HepG2 (cell line): Measurements from ENCODE around the gene FHL3. TPM values are rescaled to one million over a fixed set of nuclear protein-coding genes. Genes with fewer than 3 reads are reported as not detected.

Experiments used
- ATAC-seq: fragments of 200-7000 bp; cut with Tn5 transposase; 3 replicates; pipeline ENCODE4 v1.9.1; 2020; ENCODE audit warnings: mild to moderate bottlenecking, moderate library complexity
- BruUV-seq: library from RNA; stranded (reverse); fragments of 400-500 nt; replicated peaks from 2 replicates; lab custom pipeline; 2021; lab: Mats Ljungman, UMichigan
- CTCF ChIA-PET: fragments of 300-600 bp; formaldehyde crosslinking; extraction: SDS; loops from one replicate; lab custom pipeline; 2021; ENCODE audit warnings: low total read pairs, inconsistent platforms, low intra/inter-chr PET ratio; lab: Yijun Ruan, JAX
- POLR2A ChIA-PET: fragments of 350-600 bp; sonication (Branson Sonifier 250); formaldehyde crosslinking; loops from one replicate; lab custom pipeline; 2020; ENCODE audit warnings: antibody characterized with exemption, inconsistent platforms; lab: Yijun Ruan, JAX
- DNase-seq: peaks from one replicate; pipeline ENCODE4 v3.0.0-alpha.2; 2015; ENCODE audit warnings: low spot score
- FAIRE-seq: peaks from 3 replicates; lab custom pipeline; 2011; peaks lifted over from hg19 to GRCh38; lab: Jason Lieb, UNC
- H2AFZ ChIP-seq: one replicate; pipeline ENCODE4 v1.6.1; 2011; ENCODE audit warnings: low read length, inconsistent platforms
- H3K27ac ChIP-seq: fragments of 300-600 bp; 3 replicates; pipeline ENCODE4 v1.8.0; 2011; ENCODE audit warnings: mixed run types, mild to moderate bottlenecking, mixed read lengths, low read length, inconsistent platforms; ENCODE audit not compliant: insufficient read depth; ENCODE audit errors: extremely low read length
- H3K27me3 ChIP-seq, 2 experiments: fragments of 200-600 bp in 1 of 2; 2 replicates in 1 of 2; 3 replicates in 1 of 2; pipeline versions ENCODE4 v1.6.0 to v1.8.0; 2011; ENCODE audit warnings: low read length in 2 of 2, mild to moderate bottlenecking in 2 of 2, moderate library complexity in 2 of 2, inconsistent platforms in 1 of 2; ENCODE audit not compliant: insufficient read depth in 2 of 2, control insufficient read depth in 1 of 2
- H3K36me3 ChIP-seq, 2 experiments: fragments of 200-600 bp in 1 of 2; replicated peaks in 1 of 2; 2 replicates in 1 of 2; 3 replicates in 1 of 2; pipeline versions ENCODE4 v1.5.1 to v1.8.0; 2011; ENCODE audit warnings: low read length in 2 of 2, inconsistent platforms in 1 of 2; ENCODE audit not compliant: insufficient read depth in 2 of 2, control insufficient read depth in 1 of 2
- H3K4me1 ChIP-seq: 2 replicates; pipeline ENCODE4 v1.5.1; 2012; ENCODE audit warnings: low read length, inconsistent platforms; ENCODE audit not compliant: insufficient read depth
- H3K4me2 ChIP-seq: 2 replicates; pipeline ENCODE4 v1.6.0; 2011; ENCODE audit warnings: low read depth, low read length, inconsistent platforms
- H3K4me3 ChIP-seq, 3 experiments: fragments of 200-600 bp in 1 of 3; sonication (generic), shearing (Covaris generic) in 1 of 3; replicated peaks in 1 of 3; 2 replicates each; pipeline ENCODE4 v1.5.1; 2011 to 2016; ENCODE audit warnings: low read length in 3 of 3, inconsistent platforms in 2 of 3, low read depth in 2 of 3, mild to moderate bottlenecking in 2 of 3, control low read depth in 1 of 3, mixed read lengths in 1 of 3; ENCODE audit not compliant: insufficient read depth in 1 of 3
- H3K79me2 ChIP-seq: one replicate; pipeline ENCODE4 v1.6.1; 2011; ENCODE audit warnings: low read length, inconsistent platforms; ENCODE audit not compliant: insufficient read depth
- H3K9ac ChIP-seq: 2 replicates; pipeline ENCODE4 v1.6.0; 2011; ENCODE audit warnings: mild to moderate bottlenecking, low read depth, low read length, inconsistent platforms; ENCODE audit not compliant: insufficient read depth
- H3K9me3 ChIP-seq: 2 replicates; pipeline ENCODE4 v1.5.1; 2012; ENCODE audit warnings: mild to moderate bottlenecking, low read length
- H4K20me1 ChIP-seq: 2 replicates; pipeline ENCODE4 v1.6.0; 2011; ENCODE audit warnings: inconsistent platforms, mild to moderate bottlenecking, low read length, moderate library complexity; ENCODE audit not compliant: insufficient read depth
- ATF4 ChIP-seq, 2 experiments: fragments of 450-650 bp in 1 of 2; sonication (generic) in 1 of 2; formaldehyde crosslinking; IDR thresholded peaks; 2 replicates each; pipeline versions ENCODE4 v1.5.0 to v1.8.0; 2020 to 2022; ENCODE audit warnings: mild to moderate bottlenecking in 1 of 2, missing genetic modification reagents in 1 of 2
- JUNB ChIP-seq: sonication (generic); formaldehyde crosslinking; IDR thresholded peaks from 2 replicates; pipeline ENCODE4 v1.8.0; 2022; ENCODE audit warnings: missing genetic modification reagents, mild to moderate bottlenecking, borderline replicate concordance
- KLF9 ChIP-seq: IDR thresholded peaks from 2 replicates; pipeline ENCODE4 v1.6.1; 2016; ENCODE audit warnings: low read depth
- MEF2D ChIP-seq: sonication (generic); formaldehyde crosslinking; IDR thresholded peaks from 2 replicates; pipeline ENCODE4 v1.5.1; 2020; ENCODE audit warnings: mild to moderate bottlenecking, missing genetic modification reagents
- MEIS1 ChIP-seq: sonication (generic); formaldehyde crosslinking; IDR thresholded peaks from 2 replicates; pipeline ENCODE4 v1.9.0; 2021; ENCODE audit warnings: mild to moderate bottlenecking, missing genetic modification reagents, moderate library complexity, borderline replicate concordance
- MTA3 ChIP-seq: sonication (generic); formaldehyde crosslinking; IDR thresholded peaks from 2 replicates; pipeline ENCODE4 v1.4.0; 2020; ENCODE audit warnings: missing genetic modification reagents
- NFKB2 ChIP-seq: sonication (generic); formaldehyde crosslinking; IDR thresholded peaks from 2 replicates; pipeline ENCODE4 v1.4.0; 2020; ENCODE audit warnings: missing genetic modification reagents, borderline replicate concordance
- NR2F2 ChIP-seq: IDR thresholded peaks from 2 replicates; pipeline ENCODE4 v1.6.1; 2012; ENCODE audit warnings: low read depth, inconsistent platforms, borderline replicate concordance
- NR3C1 ChIP-seq: sonication (generic); formaldehyde crosslinking; IDR thresholded peaks from 2 replicates; pipeline ENCODE4 v1.4.0; 2020; ENCODE audit warnings: missing genetic modification reagents
- PRMT3 ChIP-seq: sonication (generic); formaldehyde crosslinking; IDR thresholded peaks from 2 replicates; pipeline ENCODE4 v1.8.1; 2022; ENCODE audit warnings: low read depth, mild to moderate bottlenecking, moderate library complexity, missing genetic modification reagents, borderline replicate concordance
- REL ChIP-seq: sonication (generic); formaldehyde crosslinking; conservative IDR thresholded peaks from 2 replicates; pipeline ENCODE4 v1.8.0; 2022; ENCODE audit warnings: mild to moderate bottlenecking, missing genetic modification reagents, moderate library complexity
- REST ChIP-seq, 2 experiments: IDR thresholded peaks; 2 replicates each; pipeline ENCODE4 v1.6.1; 2011 to 2012; ENCODE audit warnings: low read length in 2 of 2, borderline replicate concordance in 1 of 2, low read depth in 1 of 2, mild to moderate bottlenecking in 1 of 2, moderate library complexity in 1 of 2
- RNF2 ChIP-seq: fragments of 450-650 bp; conservative IDR thresholded peaks from 2 replicates; pipeline ENCODE4 v1.6.1; 2016; ENCODE audit warnings: low read depth
- SPEN ChIP-seq: sonication (generic); formaldehyde crosslinking; IDR thresholded peaks from 2 replicates; pipeline ENCODE4 v1.5.1; 2020; ENCODE audit warnings: low read depth, mild to moderate bottlenecking, missing genetic modification reagents
- SRF ChIP-seq: IDR thresholded peaks from 2 replicates; pipeline ENCODE4 v1.6.1; 2011; ENCODE audit warnings: mild to moderate bottlenecking, low read depth, low read length, moderate library complexity
- YY1 ChIP-seq: IDR thresholded peaks from 2 replicates; pipeline ENCODE4 v1.6.1; 2011; ENCODE audit warnings: low read length, low read depth, moderate library complexity, mild to moderate bottlenecking; ENCODE audit not compliant: insufficient read depth, insufficient replicate concordance
- ZNF124 ChIP-seq: sonication (generic); formaldehyde crosslinking; IDR thresholded peaks from 2 replicates; pipeline ENCODE4 v1.4.0; 2020; ENCODE audit warnings: missing genetic modification reagents
- ZNF230 ChIP-seq: sonication (generic); formaldehyde crosslinking; IDR thresholded peaks from 2 replicates; pipeline ENCODE4 v1.4.0; 2020; ENCODE audit warnings: mild to moderate bottlenecking, missing genetic modification reagents
- ZNF781 ChIP-seq: sonication (generic); formaldehyde crosslinking; IDR thresholded peaks from 2 replicates; pipeline ENCODE4 v1.5.1; 2020; ENCODE audit warnings: borderline replicate concordance, mild to moderate bottlenecking, missing genetic modification reagents; ENCODE audit errors: not compliant biosample characterization
- ZNF788 ChIP-seq: sonication (generic); formaldehyde crosslinking; IDR thresholded peaks from 2 replicates; pipeline ENCODE4 v1.5.0; 2020; ENCODE audit warnings: mild to moderate bottlenecking, missing genetic modification reagents, borderline replicate concordance
- WGBS: methylation state at CpG from one replicate; pipeline ENCODE4 v1.1.6; 2017; ENCODE audit warnings: low lambda C conversion rate; 5-methylcytosine and 5-hydroxymethylcytosine counted together
- in situ Hi-C: cut with HindIII; loops from 2 replicates; pipeline ENCODE4 v1.10.0; 2017; ENCODE audit warnings: low pct_unique_long_range_greater_than_20kb; ENCODE audit not compliant: extremely low pct_ligation_motif_present
- intact Hi-C: fragments of 100-400 bp; cut with micrococcal nuclease; formaldehyde crosslinking; loops from one replicate; pipeline ENCODE4 v1.10.0; 2022; ENCODE audit not compliant: unreplicated experiment
- polyA plus RNA-seq, 8 experiments: library from polyadenylated mRNA; depleted of rRNA in 3 of 8; stranded (reverse) in 7 of 8; unstranded in 1 of 8; fragments of >200 nt; fragmentation: Illumina TruSeq in 4 of 8; extraction: Trizol in 4 of 8; gene quantifications; 2 replicates each; pipeline versions ENCODE4 v1.2.1 to v1.2.3, GENCODE V29; 2011 to 2016; ENCODE audit warnings: low read depth in 4 of 8, missing spikeins in 1 of 8, mixed read lengths in 1 of 8; ENCODE audit not compliant: insufficient read depth in 1 of 8
- total RNA-seq, 5 experiments: library from RNA; depleted of rRNA; stranded (reverse); fragments of >200 nt; fragmentation: Illumina TruSeq; extraction: Trizol; gene quantifications; 2 replicates each; pipeline ENCODE4 v1.2.3, GENCODE V29; 2016; ENCODE audit warnings: low read depth in 1 of 5

FHL3 gene
- total and polyA plus RNA-seq, 2 of the 13 experiments (the other 11 are each of a cell fraction or from before 2014, with no cell fraction given) = 2.8 to 6.6 TPM

- TF ChIP-seq ZNF124 (no peak), KLF9 (CRISPR knock-in tag) (no peak), MEF2D (CRISPR knock-in tag) (no peak), SRF (no peak), ZNF230 (CRISPR knock-in tag) (no peak), MEIS1 (CRISPR knock-in tag) (no peak)
Observed at GRCh38 chr1:38028671-38029070, 23.4 kb upstream of the FHL3 start (continued).

GRCh38 chr1:38028105-38028591 lies 22.8 kb upstream of the FHL3 start:
- Histone ChIP-seq H3K27ac (no peak overlapping the region), H3K27me3 (no peaks in the 10 kb centered on the region), H3K9ac (no peak overlapping the region), H4K20me1 (no peaks in the 10 kb centered on the region), H3K36me3 (peaks cover 11 to 20% of the 10 kb centered on the region in 2 experiments; a peak in 4 of 5 replicates), H3K9me3 (no peaks in the 10 kb centered on the region), H3K79me2 (no peaks in the 10 kb centered on the region), H3K4me3 (no peak overlapping the region), H3K4me1 (peaks cover 25% of the 10 kb centered on the region), H3K4me2 (no peak overlapping the region), H2AFZ (no peak overlapping the region)
- in situ Hi-C loops (no loop called here), intact Hi-C loops (no loop called here)
- FAIRE-seq (no peak), ATAC-seq (peak; percentile 16), DNase-seq (no peak)
- ChIA-PET CTCF (no interaction called here), POLR2A (interaction anchor here (1.2 kb wide), 1 partner anchor 15 kb away, joined by 3 read pairs; the partner anchor contains the start of gene UTP11)
- WGBS = 97% methylated on average over 2 of the region's 3 CpGs
- no TSS peak for BruUV-seq
- TF ChIP-seq JUNB (CRISPR knock-in tag) = no peak
- no peak for TF ChIP-seq YY1
- no peak for TF ChIP-seq NFKB2
- no peak for TF ChIP-seq NR3C1
- no peak for TF ChIP-seq MTA3 (CRISPR knock-in tag)
- no peak for TF ChIP-seq REST (IDR thresholded peaks at IDR 0.05; ENCODE audit: borderline replicate concordance in 1 of 2, low read depth in 1 of 2, low read length in 2 of 2)
- TF ChIP-seq REL (CRISPR knock-in tag) = no peak
- no peak for TF ChIP-seq ZNF788 (CRISPR knock-in tag)
- no peak for TF ChIP-seq NR2F2
- TF ChIP-seq SPEN (CRISPR knock-in tag) = no peak
- TF ChIP-seq RNF2 = no peak
- no peak for TF ChIP-seq PRMT3 (CRISPR knock-in tag)
- TF ChIP-seq ZNF781 (CRISPR knock-in tag) = no peak
- TF ChIP-seq ATF4 (CRISPR knock-in tag; IDR thresholded peaks at IDR 0.05) = no peak
